ENCODE results near the gene TTC39C.

The TTC39C gene

GRCh38 chr18:24089515-24090337, 75.2 kb downstream of the TTC39C start:
- peak; percentile 33 for DNase-seq

GRCh38 chr18:24090876-24091275, 76.3 kb downstream of the TTC39C start:
- H3K27ac ChIP-seq, result no peak overlapping the region
- no peak overlapping the region for H3K4me3 ChIP-seq (ENCODE audit: low read depth, low read length)
- TF ChIP-seq CTCF (IDR thresholded peaks at IDR 0.05; ENCODE audit: low read depth, low read length), result no peak
- no peak for DNase-seq
- no peaks in the 10 kb centered on the region for H3K9me3 ChIP-seq (ENCODE audit: severe bottlenecking)
- H3K36me3 ChIP-seq, result no peaks in the 10 kb centered on the region; the same call in 1 of the 2 replicates
- no peaks in the 10 kb centered on the region for H3K27me3 ChIP-seq (ENCODE audit: insufficient read depth, low read depth, severe bottlenecking)

More at GRCh38 chr18:24089515-24090337, 75.2 kb downstream of the TTC39C start:
- Histone ChIP-seq H3K9me3 (ENCODE audit: severe bottlenecking) (no peaks in the 10 kb centered on the region), H3K27me3 (ENCODE audit: insufficient read depth, low read depth, severe bottlenecking) (no peaks in the 10 kb centered on the region), H3K4me3 (ENCODE audit: low read depth, low read length) (no peak overlapping the region), H3K36me3 (no peaks in the 10 kb centered on the region; the same call in 1 of the 2 replicates), H3K27ac (no peak overlapping the region)
- no peak for TF ChIP-seq CTCF (IDR thresholded peaks at IDR 0.05; ENCODE audit: low read depth, low read length)

GRCh38 chr18:24094561-24094960, 80.0 kb downstream of the TTC39C start:
- TF ChIP-seq CTCF (IDR thresholded peaks at IDR 0.05; ENCODE audit: low read depth, low read length), result no peak

GRCh38 chr18:24095976-24096375, 81.4 kb downstream of the TTC39C start:
- no peaks in the 10 kb centered on the region; the same call in 1 of the 2 replicates for H3K36me3 ChIP-seq
- H3K27ac ChIP-seq, result no peak overlapping the region
- no peaks in the 10 kb centered on the region for H3K9me3 ChIP-seq (ENCODE audit: severe bottlenecking)
- TF ChIP-seq CTCF (IDR thresholded peaks at IDR 0.05; ENCODE audit: low read depth, low read length), result no peak
- no peaks in the 10 kb centered on the region for H3K27me3 ChIP-seq (ENCODE audit: insufficient read depth, low read depth, severe bottlenecking)
- no peak for DNase-seq
- no peak overlapping the region for H3K4me3 ChIP-seq (ENCODE audit: low read depth, low read length)

More at GRCh38 chr18:24094561-24094960, 80.0 kb downstream of the TTC39C start:
- no peak for DNase-seq
- Histone ChIP-seq H3K9me3 (ENCODE audit: severe bottlenecking) (no peaks in the 10 kb centered on the region), H3K36me3 (no peaks in the 10 kb centered on the region; the same call in 1 of the 2 replicates), H3K27ac (no peak overlapping the region), H3K4me3 (ENCODE audit: low read depth, low read length) (no peak overlapping the region), H3K27me3 (ENCODE audit: insufficient read depth, low read depth, severe bottlenecking) (no peaks in the 10 kb centered on the region)

GRCh38 chr18:24103320-24104021, 88.9 kb downstream of the TTC39C start:
- H3K4me3 ChIP-seq (ENCODE audit: low read depth, low read length), result no peak overlapping the region
- DNase-seq, result no peak
- H3K27me3 ChIP-seq (ENCODE audit: insufficient read depth, low read depth, severe bottlenecking), result no peaks in the 10 kb centered on the region
- no peak for TF ChIP-seq CTCF (IDR thresholded peaks at IDR 0.05; ENCODE audit: low read depth, low read length)
- H3K27ac ChIP-seq, result no peak overlapping the region
- H3K9me3 ChIP-seq (ENCODE audit: severe bottlenecking), result no peaks in the 10 kb centered on the region
- H3K36me3 ChIP-seq, result no peaks in the 10 kb centered on the region
